Measurements from ENCODE around the gene OGFOD2.

OGFOD2 gene

DNA sequence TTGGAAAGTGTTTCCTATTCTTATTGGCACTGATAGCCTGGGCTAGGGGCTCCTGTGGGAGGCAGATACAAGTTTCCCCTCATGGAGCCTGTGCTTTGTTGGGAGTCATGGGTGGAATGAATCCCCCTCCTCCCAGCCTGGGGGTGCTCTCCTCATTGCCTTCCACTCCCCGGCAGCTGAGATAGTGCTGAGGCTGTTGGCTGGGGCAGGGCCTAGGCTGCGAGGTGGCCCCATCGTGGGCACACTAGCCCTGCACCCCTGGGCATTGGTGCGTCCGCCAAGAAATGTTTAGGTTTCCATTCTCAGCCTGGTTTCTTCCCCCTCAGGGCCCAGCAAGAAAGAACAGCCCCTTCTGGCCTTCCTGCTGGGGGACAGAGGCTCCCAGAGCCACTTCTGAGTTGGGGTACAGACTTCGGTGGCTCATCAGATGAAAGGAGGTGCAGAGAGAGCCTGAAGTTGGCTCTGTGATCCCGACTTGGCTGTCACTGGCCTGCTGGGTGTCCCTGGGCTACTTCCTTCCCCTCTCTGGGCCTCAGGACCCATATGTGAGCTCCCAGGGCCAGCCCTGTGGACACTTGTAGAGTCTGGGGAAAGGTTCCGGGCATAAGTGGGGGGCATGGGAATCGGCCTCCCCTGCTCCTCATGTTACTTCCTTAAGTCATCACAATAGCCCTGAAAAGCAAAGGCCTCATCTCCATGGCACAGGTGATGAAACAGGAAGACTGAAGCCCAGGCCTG is 2.8 kb downstream of the OGFOD2 start:
- no peak for DNase-seq

DNA sequence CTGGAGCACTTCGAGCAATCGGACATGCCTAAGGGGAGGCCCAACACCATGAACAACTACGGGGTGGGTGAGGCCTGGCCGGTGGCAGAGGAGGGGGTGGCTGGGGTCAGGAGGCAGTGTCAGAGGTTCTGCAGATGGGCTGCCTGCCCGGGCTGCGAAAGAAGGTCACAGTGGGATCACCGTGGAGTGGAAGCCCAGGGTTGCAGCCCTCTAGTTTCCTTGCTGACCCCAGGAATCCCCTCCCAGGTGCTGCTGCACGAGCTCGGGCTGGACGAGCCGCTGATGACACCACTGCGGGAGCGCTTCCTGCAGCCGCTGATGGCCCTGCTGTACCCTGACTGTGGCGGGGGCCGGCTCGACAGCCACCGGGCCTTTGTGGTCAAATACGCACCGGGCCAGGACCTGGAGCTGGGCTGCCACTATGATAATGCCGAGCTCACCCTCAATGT is 3.5 kb downstream of the OGFOD2 start:
- DNase-seq = no peak

DNA sequence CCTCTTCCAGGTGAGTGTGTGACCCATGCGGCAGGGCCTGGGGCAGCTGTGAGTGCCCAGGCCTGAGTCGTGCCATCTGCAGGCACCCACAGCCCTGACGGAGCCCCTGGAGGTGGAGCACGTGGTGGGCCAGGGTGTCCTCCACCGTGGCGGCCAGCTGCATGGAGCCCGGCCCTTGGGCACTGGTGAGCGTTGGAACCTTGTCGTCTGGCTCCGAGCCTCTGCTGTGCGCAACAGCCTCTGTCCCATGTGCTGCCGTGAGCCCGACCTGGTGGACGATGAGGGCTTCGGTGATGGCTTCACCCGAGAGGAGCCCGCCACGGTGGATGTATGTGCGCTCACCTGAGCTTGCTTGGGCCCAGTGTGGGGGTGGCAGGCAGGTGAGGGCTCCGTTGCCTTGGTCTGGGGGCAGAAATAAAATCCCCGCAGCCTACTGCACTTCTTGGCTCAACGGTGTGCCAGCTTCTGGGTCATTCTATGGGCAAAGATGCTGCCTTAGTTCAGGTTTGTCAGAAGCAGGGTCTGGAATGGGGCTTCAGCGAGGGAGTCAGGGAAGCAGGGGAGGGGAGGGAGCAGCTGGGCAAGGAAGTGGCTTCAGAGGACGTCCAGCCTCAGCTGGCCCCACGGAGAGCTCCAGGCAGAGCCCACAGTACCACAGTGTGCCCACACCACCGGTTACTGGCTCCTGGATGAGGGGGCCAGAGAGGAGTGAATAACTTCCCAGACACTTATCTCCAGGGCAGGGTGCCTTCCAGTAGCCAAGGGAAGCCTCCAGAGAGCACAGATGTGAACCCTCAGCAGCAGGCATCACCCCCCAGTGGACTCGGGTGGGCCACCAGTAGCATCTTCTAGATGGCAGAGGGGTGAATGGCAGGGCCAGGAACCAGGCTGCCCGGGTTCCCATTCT is 4.2 kb downstream of the OGFOD2 start:
- DNase-seq = no peak

- no peak for DNase-seq
Measured at GRCh38 chr12:122979908-122980182, 4.8 kb downstream of the OGFOD2 start.

DNA sequence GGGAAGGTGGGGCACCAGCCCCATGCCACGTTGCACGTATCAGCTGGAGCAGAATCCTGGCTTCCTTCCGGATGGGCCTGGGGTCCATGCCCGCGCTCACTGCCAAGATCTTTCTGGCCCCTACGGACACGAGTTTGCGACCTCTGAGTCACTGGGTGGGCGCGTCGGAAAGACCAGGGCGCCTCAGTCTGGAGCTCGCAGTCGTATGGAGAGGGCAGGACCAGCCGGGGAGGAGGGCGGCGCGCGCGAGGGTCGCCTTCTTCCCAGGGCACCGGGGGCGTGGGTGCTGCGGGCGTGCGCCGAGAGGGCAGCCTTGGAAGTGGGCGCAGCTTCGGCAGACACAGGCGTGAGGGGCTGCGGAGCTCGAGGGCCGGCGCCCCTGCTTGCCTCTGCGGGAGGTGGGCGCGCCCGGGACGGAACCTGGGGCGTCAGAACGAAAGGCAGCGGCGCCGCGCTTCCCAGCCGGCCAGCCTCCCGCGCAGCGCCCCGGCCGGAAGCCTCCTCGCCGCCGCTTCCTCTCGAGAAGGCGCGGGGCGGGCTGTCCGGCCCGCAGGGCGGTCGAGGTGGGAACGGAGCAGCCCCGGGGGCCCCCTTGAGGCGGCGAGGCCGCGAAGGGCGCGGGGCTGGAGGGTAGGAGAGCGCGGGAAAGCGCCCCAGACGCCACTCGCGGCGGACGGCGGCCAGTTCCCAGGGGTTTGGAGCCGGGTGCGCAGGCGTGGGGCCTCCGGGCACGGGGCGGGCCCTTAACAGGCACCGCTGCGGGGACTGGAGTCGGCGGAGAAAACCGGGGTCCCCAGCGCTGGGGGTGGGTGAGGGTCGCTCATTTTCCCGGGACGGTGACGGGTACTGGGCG is 5.4 kb downstream of the OGFOD2 start, which contains the start of gene ARL6IP4:
Gene ARL6IP4, plus strand, starts transcription at position 499 of the 853 bp plus-strand sequence. CDS start 459 bp downstream, outside the sequence.
- DNase-seq = peak; percentile 17

GRCh38 chr12:122981036-122981471 is 6.0 kb downstream of the OGFOD2 start:
- no peak for DNase-seq

- no peak for DNase-seq
Measured at GRCh38 chr12:122981587-122982476, 6.8 kb downstream of the OGFOD2 start.

DNA sequence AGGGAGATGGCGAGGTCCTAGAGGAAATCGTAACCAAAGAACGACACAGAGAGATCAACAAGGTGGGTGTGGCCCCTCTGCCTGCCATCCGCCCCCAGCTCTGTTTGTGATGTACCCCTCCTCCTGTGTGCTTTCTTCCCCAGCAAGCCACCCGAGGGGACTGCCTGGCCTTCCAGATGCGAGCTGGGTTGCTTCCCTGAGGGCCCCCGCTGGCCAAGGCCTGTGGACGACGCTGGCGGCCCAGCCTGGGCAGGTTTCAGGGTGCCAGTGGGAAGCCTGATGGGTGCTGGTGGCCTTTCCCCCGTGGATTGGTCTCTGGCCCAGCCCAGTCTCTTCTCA is 7.4 kb downstream of the OGFOD2 start:
- DNase-seq = no peak

DNA sequence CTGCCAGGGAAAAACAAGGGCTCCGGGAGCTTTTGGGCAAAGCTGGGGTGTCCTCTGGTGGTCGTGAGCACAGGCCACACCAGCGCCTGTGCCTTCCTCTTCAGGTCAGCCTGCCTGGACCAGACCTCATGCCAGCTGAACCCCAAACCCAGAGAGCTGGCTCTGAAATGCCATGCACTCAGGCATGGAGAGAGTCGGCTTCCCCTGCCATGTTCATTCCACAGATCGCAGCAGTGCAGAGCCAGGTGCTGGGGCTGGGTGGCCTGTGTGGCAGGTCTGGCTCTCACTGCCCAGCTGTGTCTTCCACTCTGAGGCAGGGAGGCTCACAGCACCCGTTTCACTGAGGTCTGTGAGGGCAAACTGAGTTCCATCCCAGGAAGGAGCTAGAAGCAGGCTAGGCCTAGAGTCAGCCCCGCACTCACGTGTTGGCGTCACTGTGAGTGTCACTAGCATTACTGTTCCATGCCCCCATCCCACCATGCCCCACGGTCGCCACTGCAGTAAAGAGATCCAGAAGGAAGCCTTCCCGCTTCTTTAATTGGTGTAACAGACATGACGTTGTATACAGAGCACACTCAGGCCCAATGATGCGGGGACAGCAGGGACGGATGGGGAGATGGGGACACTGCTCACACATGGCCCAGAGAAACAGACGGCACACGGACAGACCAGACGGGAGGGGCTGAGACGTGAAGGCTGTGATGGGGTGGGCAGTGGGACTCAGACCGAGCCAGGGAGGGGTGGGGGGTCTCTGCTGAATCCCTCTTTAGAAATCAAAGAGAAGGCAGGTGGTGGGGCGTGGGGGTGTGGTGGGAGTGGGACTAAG is 8.1 kb downstream of the OGFOD2 start:
- DNase-seq = no peak

DNA sequence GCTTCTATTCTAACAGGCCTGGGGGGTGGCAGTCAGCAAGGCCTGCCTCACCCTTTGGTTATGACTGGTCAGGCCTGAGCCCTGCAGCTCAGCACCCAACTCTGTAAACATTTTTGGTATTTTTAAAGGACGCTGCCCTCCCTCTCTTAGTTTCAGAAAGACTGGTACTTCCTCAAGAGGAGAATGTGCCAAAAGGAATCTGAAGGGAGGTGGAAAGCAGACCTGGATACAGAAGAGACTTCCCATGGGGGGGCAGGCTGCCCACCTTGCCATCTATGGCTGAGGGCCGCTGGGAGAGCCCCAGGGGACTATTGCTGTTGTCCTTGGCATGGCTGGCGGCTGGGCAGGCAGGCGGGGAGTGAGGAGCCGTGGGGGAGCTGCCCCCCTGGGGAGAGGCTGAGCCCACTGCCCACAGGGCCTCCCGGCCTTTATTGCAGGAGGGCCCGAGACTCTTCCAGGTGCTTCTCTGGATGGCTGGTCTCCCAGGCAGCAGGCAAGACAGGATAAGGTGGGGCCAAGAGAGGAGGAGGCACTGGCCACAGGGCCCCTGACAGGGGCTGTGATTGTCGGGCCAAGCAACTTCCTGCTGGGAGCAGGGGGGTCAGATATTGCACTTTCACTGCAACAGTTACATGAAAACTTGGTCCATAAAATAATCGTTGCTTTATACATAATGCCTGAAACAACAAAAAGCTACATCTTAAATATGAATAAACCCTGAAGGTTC is 8.9 kb downstream of the OGFOD2 start:
- DNase-seq = no peak

DNA sequence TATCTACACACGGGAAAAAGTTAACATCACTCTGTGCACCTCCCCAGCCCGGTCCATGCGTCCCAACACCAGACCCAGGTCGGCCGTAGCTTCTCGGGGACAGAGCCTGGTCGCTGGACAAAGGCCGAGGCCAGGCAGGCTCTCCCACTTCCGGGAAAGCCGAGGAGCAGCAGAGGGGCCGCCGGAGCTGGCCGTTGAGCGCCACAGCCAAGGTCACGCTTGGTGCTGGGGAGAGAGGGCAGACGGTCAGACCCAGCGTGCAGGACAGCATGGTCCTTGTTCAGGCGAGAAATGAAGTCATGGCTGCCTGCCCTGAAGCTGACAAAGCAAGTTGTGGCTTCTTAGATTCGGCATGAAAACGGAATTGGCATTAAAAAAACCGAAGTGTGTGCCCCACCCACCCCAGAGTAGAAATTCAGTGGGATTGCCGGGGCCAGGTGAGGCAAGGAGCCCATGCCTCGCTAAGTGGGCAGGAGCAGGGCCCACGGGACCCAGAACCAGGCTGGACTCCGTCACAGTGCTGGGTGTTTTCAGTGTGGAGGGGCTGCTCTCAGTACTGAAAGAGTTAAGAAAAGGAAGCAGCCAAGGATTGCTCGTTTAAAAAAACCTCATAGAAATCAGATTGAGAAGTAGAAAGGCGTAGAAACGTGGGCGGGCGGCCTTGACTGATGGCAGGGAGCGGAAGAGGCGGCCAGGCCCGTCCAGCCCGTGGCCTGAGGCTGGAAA is 9.7 kb downstream of the OGFOD2 start:
- no peak for DNase-seq

DNA sequence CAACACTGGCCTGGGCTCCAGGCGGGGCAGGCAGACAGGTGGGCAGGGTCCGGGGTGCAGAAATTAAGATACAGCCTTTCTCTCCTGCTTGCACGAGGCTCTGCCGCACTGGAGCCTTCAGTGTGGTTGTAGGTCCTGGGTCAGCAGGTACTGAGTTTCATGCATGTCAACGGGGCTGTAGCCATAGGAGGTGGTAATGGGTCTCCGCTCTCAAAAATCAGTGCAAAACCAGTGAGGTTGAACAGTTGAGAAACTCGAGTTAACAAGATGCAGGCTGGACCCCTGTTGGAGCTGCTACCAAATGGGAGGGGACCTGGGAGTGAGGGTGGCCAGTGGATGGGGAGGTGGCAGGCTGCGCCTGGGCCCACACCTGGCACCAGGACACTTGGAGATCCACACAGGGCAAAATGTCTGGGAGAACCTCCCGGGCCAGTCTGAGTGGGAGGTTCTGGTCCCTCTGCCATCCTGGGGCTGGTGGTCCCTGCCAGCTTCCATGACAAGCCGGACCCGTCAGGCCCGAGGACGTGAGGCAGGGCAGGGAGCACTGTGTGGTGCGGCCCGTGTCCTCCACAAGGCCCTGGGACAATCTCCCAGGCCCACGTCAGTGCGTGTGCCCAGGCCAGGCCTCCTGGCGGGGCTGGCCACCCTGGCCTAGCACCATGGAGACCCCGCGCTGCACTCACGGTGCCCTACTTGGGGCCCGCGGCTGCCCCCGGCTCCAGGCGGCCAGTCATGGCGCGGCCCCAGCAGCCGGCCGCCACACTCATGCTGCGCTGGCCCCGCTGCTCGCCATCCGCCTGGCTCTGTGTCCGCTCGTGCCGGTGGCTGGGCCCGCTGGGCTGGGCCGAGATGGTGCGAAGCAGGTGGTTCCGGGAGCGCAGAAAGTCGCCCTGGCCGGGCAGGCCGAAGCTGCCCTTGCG is 10.6 kb downstream of the OGFOD2 start:
- DNase-seq = no peak

DNA sequence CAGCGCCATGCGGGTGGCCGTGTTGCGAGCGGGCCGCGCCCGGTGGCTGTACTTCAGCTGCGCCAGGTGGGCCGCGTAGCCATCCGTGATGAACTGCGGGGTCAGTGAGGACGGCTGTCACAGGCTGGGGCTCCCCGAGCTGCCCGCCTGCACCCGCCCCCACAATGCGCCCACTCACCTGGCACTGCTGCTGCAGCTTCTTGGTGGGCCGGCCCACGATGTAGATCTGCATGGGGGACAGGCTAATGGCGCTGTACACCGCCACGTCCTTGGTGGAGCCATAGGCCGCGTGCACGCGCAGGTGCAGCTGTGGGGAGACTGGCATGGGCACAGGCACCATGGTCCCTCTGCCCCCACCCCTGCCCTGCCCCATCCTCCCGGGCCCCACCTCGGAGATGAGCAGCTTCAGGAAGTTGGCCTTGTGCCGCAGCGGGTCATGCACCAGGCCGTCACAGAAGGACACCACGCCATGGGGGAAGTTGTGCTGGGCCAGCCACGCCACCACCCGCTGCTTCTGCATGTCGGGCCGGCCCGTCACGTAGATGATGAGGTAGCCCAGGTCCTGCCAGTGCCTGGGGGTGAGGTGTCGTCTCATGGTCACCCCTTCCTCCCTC is 11.3 kb downstream of the OGFOD2 start:
- DNase-seq = no peak

DNA sequence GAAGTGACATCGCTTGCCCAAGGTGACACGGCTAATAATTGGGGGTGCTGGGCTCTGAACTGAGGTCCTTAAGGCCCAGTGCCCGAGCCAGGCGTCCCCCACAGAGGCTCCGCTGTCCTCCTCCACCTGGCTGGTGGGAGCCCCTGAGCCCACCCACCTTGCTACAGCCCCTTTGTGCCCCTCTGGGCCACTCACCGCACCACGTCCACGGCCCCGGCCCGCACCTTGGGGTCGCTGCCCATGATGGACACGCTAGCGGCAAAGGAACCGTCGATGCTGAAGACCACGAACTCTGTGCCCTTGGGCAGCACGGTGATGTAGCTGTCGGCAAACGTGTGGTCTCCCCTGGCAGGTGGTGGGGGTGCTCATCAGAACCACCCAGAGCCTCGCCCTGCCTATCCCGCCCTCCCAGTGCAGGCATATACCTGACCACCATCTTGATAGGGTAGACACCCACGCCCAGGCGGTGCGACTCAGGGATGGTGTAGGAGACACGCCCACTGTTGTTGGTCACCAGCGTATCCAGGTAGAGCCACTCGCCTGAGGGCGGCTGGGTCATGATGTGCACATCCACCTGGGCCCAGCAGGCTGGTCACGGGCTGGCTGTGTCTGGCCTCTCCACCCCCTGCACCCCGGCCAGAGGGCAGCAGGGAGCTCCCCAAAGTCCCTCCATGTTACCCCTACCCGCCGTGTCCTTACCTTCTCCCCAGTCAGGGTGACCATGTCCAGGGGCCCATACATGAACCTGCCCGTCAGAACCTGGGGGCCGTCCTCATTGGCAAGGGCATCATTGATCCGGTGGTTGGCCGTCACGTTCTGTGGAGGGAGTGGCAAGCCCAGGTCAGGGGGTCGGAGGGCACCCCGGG is 12.3 kb downstream of the OGFOD2 start:
- no peak for DNase-seq

GRCh38 chr12:122988036-122988435 is 13.0 kb downstream of the OGFOD2 start:
- no peak for DNase-seq

DNA sequence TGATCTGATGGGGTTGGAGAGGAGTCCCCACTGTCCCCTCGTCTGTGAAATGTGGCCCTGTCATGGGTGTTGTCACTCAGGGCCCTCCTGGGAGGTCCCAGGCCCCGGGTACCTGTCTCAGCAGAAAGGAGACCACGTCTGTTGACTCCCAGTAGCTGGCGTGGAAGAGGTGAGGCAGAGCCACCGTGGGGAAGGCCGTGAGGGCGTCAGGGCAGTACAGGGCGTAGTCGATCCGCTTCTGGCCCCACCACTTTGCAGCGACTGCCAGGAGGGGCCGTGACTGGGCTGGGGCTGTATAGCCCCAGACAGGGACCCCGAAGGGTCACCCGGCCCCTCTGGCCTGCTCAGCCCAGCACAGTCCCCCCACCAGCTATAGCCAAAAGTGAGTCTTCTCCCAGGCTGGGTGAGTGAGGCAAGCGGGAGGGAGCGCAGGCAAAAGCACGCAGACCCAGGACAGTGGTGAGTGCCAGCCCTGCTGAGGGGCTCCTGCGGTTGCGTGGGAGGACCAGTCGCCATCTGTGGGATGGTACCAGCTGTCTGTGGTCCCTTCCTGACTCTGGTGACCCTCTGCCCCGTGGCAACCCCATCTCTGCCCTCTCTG is 13.7 kb downstream of the OGFOD2 start:
- DNase-seq = no peak

All from GF-D8 (cell line).